ENCODE results near the gene TMEM11. TPM values are rescaled to one million over a fixed set of nuclear protein-coding genes. Genes with fewer than 3 reads are reported as not detected.

Gene TMEM11
- total and polyA plus RNA-seq, 2 of the 4 experiments (the other 2 are of a cell fraction): 19.9 to 44.7 TPM

GRCh38 chr17:21212826-21213637 is 929 bp downstream of the TMEM11 start:
- ATAC-seq (ENCODE audit: low read depth) (no peak), DNase-seq (no peak)
- WGBS, 2 experiments (ENCODE audit: extremely low coverage in 2 of 2, insufficient read length in 1 of 2): 37% methylated on average over 2 of the region's 18 CpGs; no CpG with 5 or more reads in 1 of the 2 experiments
- Histone ChIP-seq H3K9ac (ENCODE audit: low read depth, low read length) (peak overlapping the region; percentile 91), H3K4ac (ENCODE audit: low read depth, low read length) (peak overlapping the region; percentile 85), H2BK5ac (ENCODE audit: low read depth, low read length, poor library complexity, severe bottlenecking) (peak overlapping the region; percentile 81), H2AK9ac (replicated peaks; ENCODE audit: low read depth, low read length, poor library complexity) (peak overlapping the region; percentile 99), H3K9me1 (ENCODE audit: insufficient read depth, low read length) (peaks cover 37% of the 10 kb centered on the region), H2AK5ac (ENCODE audit: low read depth, low read length) (peak overlapping the region; percentile 70), H4K5ac (ENCODE audit: low read depth, low read length) (peak overlapping the region; percentile 16; the same call in 1 of the 2 replicates), H3K4me3 (ENCODE audit: insufficient read depth, low read depth, low read length) (peak overlapping the region; percentile 87), H2BK15ac (ENCODE audit: low read depth, low read length) (no peak overlapping the region), H3K56ac (ENCODE audit: extremely low read depth, insufficient read depth, low read length) (peak overlapping the region; percentile 79), H3K14ac (replicated peaks; ENCODE audit: low read depth, low read length) (peak overlapping the region; percentile 69), H3K23ac (ENCODE audit: low read depth, low read length) (peak overlapping the region; percentile 86), H4K91ac (ENCODE audit: insufficient read depth, low read depth, low read length) (peak overlapping the region; percentile 48; the same call in 1 of the 2 replicates), H3K27me3 (ENCODE audit: control insufficient read depth, insufficient read depth, low read length) (no peaks in the 10 kb centered on the region), H3K4me1 (ENCODE audit: control insufficient read depth, insufficient read depth, low read length) (peaks cover 8% of the 10 kb centered on the region), H3K9me3 (ENCODE audit: control insufficient read depth, insufficient read depth, low read length) (no peaks in the 10 kb centered on the region), H3K36me3 (ENCODE audit: control insufficient read depth, insufficient read depth, low read length) (peaks cover 20% of the 10 kb centered on the region), H4K8ac (ENCODE audit: low read depth in 2 of 2, low read length in 2 of 2) (peak overlapping the region; percentile 16 to 84; a peak in 3 of 4 replicates), H3K79me1 (ENCODE audit: low read depth in 1 of 2, low read length in 2 of 2) (peaks cover 23 to 86% of the 10 kb centered on the region in 2 experiments), H2BK20ac (ENCODE audit: low read depth, low read length) (no peak overlapping the region), H4K20me1 (ENCODE audit: insufficient read depth, low read length) (peaks cover 57% of the 10 kb centered on the region), H3K18ac (ENCODE audit: low read depth, low read length) (no peak overlapping the region), H2BK120ac (ENCODE audit: low read depth, low read length) (no peak overlapping the region), H2AFZ (replicated peaks; ENCODE audit: low read length, poor library complexity) (peak overlapping the region; percentile 94), H3K27ac (ENCODE audit: insufficient read depth, low read length) (peak overlapping the region; percentile 86), H3K4me2 (ENCODE audit: low read depth, low read length) (peak overlapping the region; percentile 92)
- POLR2A ChIA-PET (ENCODE audit: unreplicated experiment): interaction anchor here (0.5 to 0.7 kb wide), 3 partner anchors 14 to 73 kb away, joined by 3 to 10 read pairs (median 4); no protein-coding TSS in a partner anchor
- in situ Hi-C loops (cut with MboI; ENCODE audit: low sequenced_read_pairs): no loop called here
- TF ChIP-seq USF2 (IDR thresholded peaks at IDR 0.05; ENCODE audit: low read depth, low read length) (no peak), MAFK (IDR thresholded peaks at IDR 0.05; ENCODE audit: low read depth, low read length) (peak; percentile 58)
- dilution Hi-C loops (cut with HindIII; ENCODE audit: low sequenced_read_pairs, unreplicated experiment): no loop called here
- intact Hi-C loops (cut with micrococcal nuclease): loop anchor here (2.0 to 5.0 kb wide), 4 partner anchors 46 to 300 kb away; partner anchors contain the start of genes MAP2K3 and USP22
- CTCF ChIA-PET: interaction anchor here (0.6 to 1.0 kb wide), 3 partner anchors 9 to 95 kb away, joined by 3 read pairs; no protein-coding TSS in a partner anchor
- BruUV-seq (replicated peaks): no TSS peak

Data from IMR-90 (cell line).